KMS-11 (cell line): ENCODE results near the gene CHRNA1.

ENCODE experiments used
- H2AFZ ChIP-seq: fragments of 200-600 bp; sonication (generic); 2 replicates; pipeline ENCODE4 v1.6.1; 2016; ENCODE audit warnings: antibody characterized with exemption, mixed run types, low read depth
- H3K27ac ChIP-seq: fragments of 200-600 bp; sonication (generic); 2 replicates; pipeline ENCODE4 v1.6.1; 2016; ENCODE audit warnings: mild to moderate bottlenecking, mixed run types
- H3K27me3 ChIP-seq: fragments of 200-600 bp; sonication (generic); 2 replicates; pipeline ENCODE4 v1.6.1; 2017; ENCODE audit warnings: mild to moderate bottlenecking, low read depth, mixed run types, moderate library complexity; ENCODE audit not compliant: insufficient read depth
- H3K36me3 ChIP-seq: fragments of 200-600 bp; sonication (generic); 2 replicates; pipeline ENCODE4 v1.6.1; 2017; ENCODE audit warnings: mild to moderate bottlenecking, mixed run types; ENCODE audit not compliant: insufficient read depth
- H3K4me1 ChIP-seq: fragments of 200-600 bp; sonication (generic); 2 replicates; pipeline ENCODE4 v1.6.1; 2016; ENCODE audit warnings: mild to moderate bottlenecking, low read depth, mixed run types; ENCODE audit not compliant: poor library complexity, severe bottlenecking
- H3K4me2 ChIP-seq: fragments of 200-600 bp; sonication (generic); 2 replicates; pipeline ENCODE4 v1.7.0; 2016; ENCODE audit warnings: mild to moderate bottlenecking, mixed run types
- H3K4me3 ChIP-seq: fragments of 200-600 bp; sonication (generic); IDR thresholded peaks from 2 replicates; pipeline ENCODE4 v1.6.1; 2017; ENCODE audit warnings: low read depth, low read length, mixed read lengths; ENCODE audit not compliant: insufficient read depth
- H3K79me2 ChIP-seq: fragments of 200-600 bp; sonication (generic); 2 replicates; pipeline ENCODE4 v1.6.1; 2016; ENCODE audit warnings: low read depth, mixed run types; ENCODE audit not compliant: insufficient read depth
- H3K9ac ChIP-seq: fragments of 200-600 bp; sonication (generic); 2 replicates; pipeline ENCODE4 v1.6.1; 2016; ENCODE audit warnings: mild to moderate bottlenecking, mixed run types
- H4K20me1 ChIP-seq: fragments of 200-600 bp; sonication (generic); 2 replicates; pipeline ENCODE4 v1.6.1; 2016; ENCODE audit warnings: mild to moderate bottlenecking, mixed run types; ENCODE audit not compliant: insufficient read depth
- CTCF ChIP-seq: fragments of 200-600 bp; sonication (generic); conservative IDR thresholded peaks from 2 replicates; pipeline ENCODE4 v1.6.1; 2017; ENCODE audit warnings: low read depth, mild to moderate bottlenecking, antibody characterized with exemption, low read length, moderate library complexity, mixed read lengths

Gene CHRNA1

GRCh38 chr2:174730698-174731018, 33.6 kb downstream of the CHRNA1 start:
- no peaks in the 10 kb centered on the region for H3K27me3 ChIP-seq
- no peaks in the 10 kb centered on the region for H3K79me2 ChIP-seq
- no peaks in the 10 kb centered on the region for H3K36me3 ChIP-seq
- no peak for TF ChIP-seq CTCF
- no peaks in the 10 kb centered on the region for H3K4me1 ChIP-seq
- no peak overlapping the region for H3K4me2 ChIP-seq
- no peak overlapping the region for H3K9ac ChIP-seq
- H3K4me3 ChIP-seq, result no peak overlapping the region
- H3K27ac ChIP-seq, result no peak overlapping the region
- H4K20me1 ChIP-seq, result no peaks in the 10 kb centered on the region
- H2AFZ ChIP-seq, result no peak overlapping the region

- Histone ChIP-seq H4K20me1 (no peaks in the 10 kb centered on the region), H3K27me3 (no peaks in the 10 kb centered on the region), H3K27ac (no peak overlapping the region), H3K4me3 (no peak overlapping the region), H3K36me3 (no peaks in the 10 kb centered on the region), H2AFZ (no peak overlapping the region), H3K9ac (no peak overlapping the region), H3K4me2 (no peak overlapping the region), H3K4me1 (no peaks in the 10 kb centered on the region), H3K79me2 (no peaks in the 10 kb centered on the region)
- TF ChIP-seq CTCF, result no peak
These were observed 34.2 kb downstream of the CHRNA1 start for GRCh38 chr2:174729797-174730697.

GRCh38 chr2:174728096-174728495, 36.2 kb downstream of the CHRNA1 start:
- Histone ChIP-seq H2AFZ (no peak overlapping the region), H3K4me2 (no peak overlapping the region), H4K20me1 (no peaks in the 10 kb centered on the region), H3K4me1 (no peaks in the 10 kb centered on the region), H3K79me2 (no peaks in the 10 kb centered on the region), H3K27ac (no peak overlapping the region), H3K4me3 (no peak overlapping the region), H3K27me3 (no peaks in the 10 kb centered on the region), H3K9ac (no peak overlapping the region), H3K36me3 (no peaks in the 10 kb centered on the region)
- no peak for TF ChIP-seq CTCF

- Histone ChIP-seq H3K4me2 (no peak overlapping the region), H3K36me3 (no peaks in the 10 kb centered on the region), H2AFZ (no peak overlapping the region), H3K27me3 (no peaks in the 10 kb centered on the region), H3K4me1 (no peaks in the 10 kb centered on the region), H4K20me1 (no peaks in the 10 kb centered on the region), H3K9ac (no peak overlapping the region), H3K4me3 (no peak overlapping the region), H3K79me2 (no peaks in the 10 kb centered on the region), H3K27ac (no peak overlapping the region)
- no peak for TF ChIP-seq CTCF
These were observed 38.1 kb downstream of the CHRNA1 start for GRCh38 chr2:174726212-174726611.
